ENCODE results near the gene IMPG2. TPM values are rescaled to one million over a fixed set of nuclear protein-coding genes. Genes with fewer than 3 reads are reported as not detected.

Gene IMPG2
- total RNA-seq, 1 experiment from 2014 or later, result 0.04 TPM

DNA sequence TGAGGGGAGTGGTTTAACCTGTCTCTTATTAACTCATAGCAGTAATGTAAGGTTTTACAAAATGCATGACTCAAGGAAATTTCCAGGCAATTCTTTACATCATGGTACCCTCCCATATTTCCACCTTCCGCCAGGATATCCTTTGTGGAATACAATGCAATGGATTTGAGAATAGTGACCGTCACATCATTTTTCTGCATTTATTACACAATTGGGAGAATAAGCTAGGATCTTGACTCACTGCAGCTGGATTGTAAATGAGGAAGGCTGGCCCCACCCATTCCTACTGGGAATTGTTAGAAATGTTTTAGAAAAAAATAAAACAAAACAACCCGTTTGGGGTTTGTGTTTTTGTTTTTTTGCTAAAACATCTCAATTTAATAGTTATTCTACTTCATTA is 97.4 kb downstream of the IMPG2 start:
- Histone ChIP-seq H2BK12ac (ENCODE audit: insufficient read length, low read depth, low read length) (no peak overlapping the region), H3K9me3 (ENCODE audit: control insufficient read depth, low read depth, low read length) (peaks cover 9% of the 10 kb centered on the region), H2BK20ac (ENCODE audit: low read depth, low read length, poor library complexity, severe bottlenecking) (no peak overlapping the region), H3K4me2 (ENCODE audit: insufficient read depth, insufficient read length, low read length) (no peak overlapping the region), H3K56ac (ENCODE audit: insufficient read length, low read depth, low read length) (no peak overlapping the region), H2BK5ac (ENCODE audit: insufficient read length, low read length) (no peak overlapping the region), H3K79me1 (ENCODE audit: insufficient read depth, low read depth, low read length, poor library complexity, severe bottlenecking) (no peaks in the 10 kb centered on the region), H3K18ac (ENCODE audit: insufficient read length, low read depth, low read length) (no peak overlapping the region), H3K27me3 (ENCODE audit: insufficient read depth, low read length) (no peaks in the 10 kb centered on the region), H4K5ac (ENCODE audit: insufficient read length, low read depth, low read length) (no peak overlapping the region), H2BK120ac (ENCODE audit: low read depth, low read length, poor library complexity, severe bottlenecking) (no peak overlapping the region), H3K23ac (ENCODE audit: insufficient read length, low read depth, low read length) (no peak overlapping the region), H4K20me1 (ENCODE audit: control insufficient read depth, insufficient read depth, insufficient read length) (no peaks in the 10 kb centered on the region), H3T11ph (ENCODE audit: low read length) (no peak overlapping the region), H3K79me2 (ENCODE audit: insufficient read depth, low read length) (no peaks in the 10 kb centered on the region), H3K4me1 (ENCODE audit: insufficient read depth, low read length) (no peaks in the 10 kb centered on the region), H3K9ac (ENCODE audit: extremely low read depth, insufficient read length, low read length) (no peak overlapping the region), H4K8ac (replicated peaks; ENCODE audit: insufficient read length, low read depth, low read length) (no peak overlapping the region), H2AFZ (ENCODE audit: low read length) (no peak overlapping the region), H3K27ac (ENCODE audit: insufficient read length, low read depth, low read length) (no peak overlapping the region), H3K14ac (ENCODE audit: insufficient read depth, low read length) (no peak overlapping the region), H2AK5ac (ENCODE audit: insufficient read length, low read length) (no peak overlapping the region), H4K91ac (ENCODE audit: insufficient read length, low read depth, low read length) (no peak overlapping the region), H3K23me2 (ENCODE audit: insufficient read length, low read depth, low read length, poor library complexity, severe bottlenecking) (no peaks in the 10 kb centered on the region), H3K4ac (ENCODE audit: low read depth, low read length) (no peak overlapping the region), H2BK15ac (ENCODE audit: low read depth, low read length) (no peak overlapping the region)
- no peaks in the 10 kb centered on the region for H3K4me1 Mint-ChIP-seq
- peaks cover 5 to 11% of the 10 kb centered on the region in 2 experiments for H3K9me3 Mint-ChIP-seq
- H3K36me3 Mint-ChIP-seq (ENCODE audit: insufficient read depth in 1 of 3, low read depth in 3 of 3), result peaks cover 0 to 12% (median 9%) of the 10 kb centered on the region in 3 experiments; a peak in 6 of 7 replicates
- no peaks in the 10 kb centered on the region; the same call in none of the 2 replicates for H3K27me3 Mint-ChIP-seq (ENCODE audit: low read depth)
- no peak overlapping the region for H3K4me3 Mint-ChIP-seq
- no peak for TF ChIP-seq CTCF (conservative IDR thresholded peaks at IDR 0.05)
- DNase-seq, result no peak
- H3K27ac Mint-ChIP-seq, result no peak overlapping the region
- no CpG with 5 or more reads among the region's 3 CpGs for WGBS (ENCODE audit: extremely low coverage, insufficient read length, low lambda C conversion rate)

All from H9 (cell line).